ENCODE measurements around the gene GCNT3. TPM values are rescaled to one million over a fixed set of nuclear protein-coding genes. Genes with fewer than 3 reads are reported as not detected.

The GCNT3 gene
- total RNA-seq = not detected
- total RNA-seq = 0 reads per million in 2 donors

- H3K36me3 Mint-ChIP-seq (ENCODE audit: low read depth) = peaks cover 2% of the 10 kb centered on the region
- H3K4me3 Mint-ChIP-seq = no peak within 1 kb of the TSS
- peaks cover 48% of the 10 kb centered on the region for H3K27me3 Mint-ChIP-seq
Observed at GRCh38 chr15:59611276-59612260, at the start of gene GCNT3. GCNT3 (plus strand) TSS chr15:59611783; CDS start chr15:59618239, 6,456 bp downstream.

GRCh38 chr15:59562448-59563186, 49.0 kb upstream of the GCNT3 start:
- Mint-ChIP-seq H3K4me1 (peaks cover 7% of the 10 kb centered on the region), H3K27ac (no peak overlapping the region), H3K27me3 (peaks cover 6% of the 10 kb centered on the region), H3K36me3 (ENCODE audit: low read depth) (no peaks in the 10 kb centered on the region), H3K4me3 (no peak overlapping the region)
- no peak for DNase-seq
- no peaks in the 10 kb centered on the region for H3K9me3 ChIP-seq (ENCODE audit: control insufficient read depth, low read length, poor library complexity, severe bottlenecking)
- no peak for ATAC-seq

More at GRCh38 chr15:59611276-59612260, at the start of gene GCNT3:
- DNase-seq = no peak
- H3K4me1 Mint-ChIP-seq = peaks cover 5% of the 10 kb centered on the region
- ATAC-seq = no peak
- no peak within 1 kb of the TSS for H3K27ac Mint-ChIP-seq
- no peaks in the 10 kb centered on the region for H3K9me3 ChIP-seq (ENCODE audit: control insufficient read depth, low read length, poor library complexity, severe bottlenecking)

- no peak overlapping the region for H3K4me3 Mint-ChIP-seq
- DNase-seq = no peak
- no peak overlapping the region for H3K27ac Mint-ChIP-seq
- peaks cover 22% of the 10 kb centered on the region for H3K27me3 Mint-ChIP-seq
- H3K36me3 Mint-ChIP-seq (ENCODE audit: low read depth) = peaks cover 6% of the 10 kb centered on the region
- no peaks in the 10 kb centered on the region for H3K9me3 ChIP-seq (ENCODE audit: control insufficient read depth, low read length, poor library complexity, severe bottlenecking)
- H3K4me1 Mint-ChIP-seq = peaks cover 4% of the 10 kb centered on the region
- ATAC-seq = no peak
Observed at GRCh38 chr15:59565299-59565698, 46.3 kb upstream of the GCNT3 start.

GRCh38 chr15:59567324-59567723, 44.3 kb upstream of the GCNT3 start:
- DNase-seq (no peak), ATAC-seq (no peak)
- peaks cover 26% of the 10 kb centered on the region for H3K27me3 Mint-ChIP-seq
- peaks cover 4% of the 10 kb centered on the region for H3K4me1 Mint-ChIP-seq
- H3K36me3 Mint-ChIP-seq (ENCODE audit: low read depth) = peaks cover 6% of the 10 kb centered on the region
- H3K27ac Mint-ChIP-seq = no peak overlapping the region
- no peak overlapping the region for H3K4me3 Mint-ChIP-seq
- no peaks in the 10 kb centered on the region for H3K9me3 ChIP-seq (ENCODE audit: control insufficient read depth, low read length, poor library complexity, severe bottlenecking)

- ATAC-seq (no peak), DNase-seq (no peak)
- H3K27ac Mint-ChIP-seq = no peak overlapping the region
- H3K27me3 Mint-ChIP-seq = peaks cover 29% of the 10 kb centered on the region
- no peaks in the 10 kb centered on the region for H3K4me1 Mint-ChIP-seq
- H3K9me3 ChIP-seq (ENCODE audit: control insufficient read depth, low read length, poor library complexity, severe bottlenecking) = no peaks in the 10 kb centered on the region
- H3K4me3 Mint-ChIP-seq = no peak overlapping the region
- H3K36me3 Mint-ChIP-seq (ENCODE audit: low read depth) = peaks cover 6% of the 10 kb centered on the region
Observed at GRCh38 chr15:59569477-59569876, 42.1 kb upstream of the GCNT3 start.

- Mint-ChIP-seq H3K36me3 (ENCODE audit: low read depth) (peaks cover 6% of the 10 kb centered on the region), H3K4me1 (peaks cover 3% of the 10 kb centered on the region), H3K4me3 (no peak overlapping the region), H3K27me3 (peaks cover 34% of the 10 kb centered on the region), H3K27ac (no peak overlapping the region)
- DNase-seq (no peak), ATAC-seq (no peak)
- no peaks in the 10 kb centered on the region for H3K9me3 ChIP-seq (ENCODE audit: control insufficient read depth, low read length, poor library complexity, severe bottlenecking)
Observed at GRCh38 chr15:59570315-59570714, 41.3 kb upstream of the GCNT3 start.

GRCh38 chr15:59571606-59572005, 40.0 kb upstream of the GCNT3 start:
- Mint-ChIP-seq H3K27me3 (peaks cover 33% of the 10 kb centered on the region), H3K4me3 (no peak overlapping the region), H3K4me1 (peaks cover 3% of the 10 kb centered on the region), H3K36me3 (ENCODE audit: low read depth) (peaks cover 6% of the 10 kb centered on the region), H3K27ac (no peak overlapping the region)
- no peak for ATAC-seq
- no peak for DNase-seq
- H3K9me3 ChIP-seq (ENCODE audit: control insufficient read depth, low read length, poor library complexity, severe bottlenecking) = no peaks in the 10 kb centered on the region

- Mint-ChIP-seq H3K36me3 (ENCODE audit: low read depth) (no peaks in the 10 kb centered on the region), H3K27ac (no peak overlapping the region), H3K4me1 (peaks cover 3% of the 10 kb centered on the region), H3K4me3 (no peak overlapping the region), H3K27me3 (peaks cover 23% of the 10 kb centered on the region)
- DNase-seq = no peak
- ATAC-seq = no peak
- H3K9me3 ChIP-seq (ENCODE audit: control insufficient read depth, low read length, poor library complexity, severe bottlenecking) = no peaks in the 10 kb centered on the region
Observed at GRCh38 chr15:59583088-59583487, 28.5 kb upstream of the GCNT3 start.

GRCh38 chr15:59587085-59587826, 24.3 kb upstream of the GCNT3 start:
- Mint-ChIP-seq H3K36me3 (ENCODE audit: low read depth) (peaks cover 2% of the 10 kb centered on the region), H3K27me3 (peaks cover 35% of the 10 kb centered on the region), H3K4me3 (no peak overlapping the region), H3K27ac (no peak overlapping the region), H3K4me1 (peaks cover 9% of the 10 kb centered on the region)
- no peak for ATAC-seq
- no peak for DNase-seq
- H3K9me3 ChIP-seq (ENCODE audit: control insufficient read depth, low read length, poor library complexity, severe bottlenecking) = no peaks in the 10 kb centered on the region

- H3K27me3 Mint-ChIP-seq = peaks cover 31% of the 10 kb centered on the region
- H3K4me1 Mint-ChIP-seq = peaks cover 9% of the 10 kb centered on the region
- H3K9me3 ChIP-seq (ENCODE audit: control insufficient read depth, low read length, poor library complexity, severe bottlenecking) = no peaks in the 10 kb centered on the region
- DNase-seq = no peak
- H3K36me3 Mint-ChIP-seq (ENCODE audit: low read depth) = peaks cover 2% of the 10 kb centered on the region
- ATAC-seq = no peak
- H3K27ac Mint-ChIP-seq = no peak overlapping the region
- H3K4me3 Mint-ChIP-seq = no peak overlapping the region
Observed at GRCh38 chr15:59590027-59590426, 21.6 kb upstream of the GCNT3 start.

GRCh38 chr15:59591356-59591755, 20.2 kb upstream of the GCNT3 start:
- Mint-ChIP-seq H3K36me3 (ENCODE audit: low read depth) (peaks cover 2% of the 10 kb centered on the region), H3K4me3 (no peak overlapping the region), H3K4me1 (peaks cover 9% of the 10 kb centered on the region), H3K27ac (peak overlapping the region; percentile 37), H3K27me3 (peaks cover 35% of the 10 kb centered on the region)
- no peaks in the 10 kb centered on the region for H3K9me3 ChIP-seq (ENCODE audit: control insufficient read depth, low read length, poor library complexity, severe bottlenecking)
- ATAC-seq = no peak
- DNase-seq = no peak

GRCh38 chr15:59594493-59594942, 17.1 kb upstream of the GCNT3 start:
- Mint-ChIP-seq H3K4me3 (no peak overlapping the region), H3K27me3 (peaks cover 43% of the 10 kb centered on the region), H3K27ac (no peak overlapping the region), H3K36me3 (ENCODE audit: low read depth) (peaks cover 2% of the 10 kb centered on the region), H3K4me1 (peaks cover 6% of the 10 kb centered on the region)
- ATAC-seq (no peak), DNase-seq (no peak)
- H3K9me3 ChIP-seq (ENCODE audit: control insufficient read depth, low read length, poor library complexity, severe bottlenecking) = no peaks in the 10 kb centered on the region

- Mint-ChIP-seq H3K36me3 (ENCODE audit: low read depth) (peaks cover 2% of the 10 kb centered on the region), H3K4me1 (peaks cover 6% of the 10 kb centered on the region), H3K4me3 (no peak overlapping the region), H3K27ac (no peak overlapping the region), H3K27me3 (peaks cover 42% of the 10 kb centered on the region)
- DNase-seq (no peak), ATAC-seq (no peak)
- no peaks in the 10 kb centered on the region for H3K9me3 ChIP-seq (ENCODE audit: control insufficient read depth, low read length, poor library complexity, severe bottlenecking)
Observed at GRCh38 chr15:59594991-59595390, 16.6 kb upstream of the GCNT3 start.

Measured in T-helper 17 cell (primary cell).